ENCODE measurements around the gene MDC1. TPM values are rescaled to one million over a fixed set of nuclear protein-coding genes. Genes with fewer than 3 reads are reported as not detected.

MDC1 gene
- total RNA-seq, 1 experiment from 2014 or later: 95.9 TPM

DNA sequence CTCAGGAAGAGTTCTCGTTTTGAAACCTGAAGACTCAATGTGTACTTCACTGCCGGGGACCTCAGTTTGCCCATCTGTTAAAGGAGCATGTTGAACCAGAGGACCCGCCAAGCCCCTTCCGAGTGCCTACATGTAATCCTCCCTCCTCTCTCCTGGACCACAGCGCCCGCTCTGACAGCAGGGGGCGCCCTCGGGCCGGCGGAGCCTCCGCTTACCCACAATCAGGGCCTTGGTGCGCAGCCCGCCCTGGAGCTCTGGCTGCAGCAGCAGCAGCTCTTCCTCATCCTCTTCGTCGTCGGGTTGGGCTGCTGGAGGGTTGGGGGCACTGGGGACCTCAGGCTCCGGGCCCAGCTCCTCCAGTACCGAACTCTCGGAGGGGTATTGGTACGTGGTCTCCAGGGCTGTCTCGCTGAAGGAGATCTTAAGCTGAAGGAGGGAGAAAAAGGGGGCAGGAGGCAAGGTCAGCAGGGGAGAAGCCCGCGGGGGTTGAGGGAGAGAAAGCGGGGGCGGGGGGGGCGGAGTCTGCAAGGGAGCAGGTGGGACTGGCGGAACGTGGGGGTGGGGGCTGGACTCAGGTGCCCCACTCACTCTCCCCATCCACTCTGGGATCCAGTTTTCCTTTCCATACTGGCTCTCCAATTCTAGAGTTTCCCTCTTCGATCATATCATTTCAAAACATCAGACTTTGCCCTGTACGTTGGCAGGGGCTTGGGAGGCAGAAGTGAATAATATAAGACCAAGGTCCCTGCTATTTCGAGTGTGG lies 37.9 kb downstream of the MDC1 start (continued):
- TF ChIP-seq NR3C1 (CRISPR knock-in tag; conservative IDR thresholded peaks at IDR 0.05; ENCODE audit: low read depth): no peak
- no peak for TF ChIP-seq JAZF1 (CRISPR knock-in tag; IDR thresholded peaks at IDR 0.05)
- TF ChIP-seq, protein P1, sequence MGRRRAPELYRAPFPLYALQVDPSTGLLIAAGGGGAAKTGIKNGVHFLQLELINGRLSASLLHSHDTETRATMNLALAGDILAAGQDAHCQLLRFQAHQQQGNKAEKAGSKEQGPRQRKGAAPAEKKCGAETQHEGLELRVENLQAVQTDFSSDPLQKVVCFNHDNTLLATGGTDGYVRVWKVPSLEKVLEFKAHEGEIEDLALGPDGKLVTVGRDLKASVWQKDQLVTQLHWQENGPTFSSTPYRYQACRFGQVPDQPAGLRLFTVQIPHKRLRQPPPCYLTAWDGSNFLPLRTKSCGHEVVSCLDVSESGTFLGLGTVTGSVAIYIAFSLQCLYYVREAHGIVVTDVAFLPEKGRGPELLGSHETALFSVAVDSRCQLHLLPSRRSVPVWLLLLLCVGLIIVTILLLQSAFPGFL (CRISPR knock-in tag; IDR thresholded peaks at IDR 0.05; ENCODE audit: borderline replicate concordance): no peak
- no peak for TF ChIP-seq IRF1 (CRISPR knock-in tag; IDR thresholded peaks at IDR 0.05)

DNA sequence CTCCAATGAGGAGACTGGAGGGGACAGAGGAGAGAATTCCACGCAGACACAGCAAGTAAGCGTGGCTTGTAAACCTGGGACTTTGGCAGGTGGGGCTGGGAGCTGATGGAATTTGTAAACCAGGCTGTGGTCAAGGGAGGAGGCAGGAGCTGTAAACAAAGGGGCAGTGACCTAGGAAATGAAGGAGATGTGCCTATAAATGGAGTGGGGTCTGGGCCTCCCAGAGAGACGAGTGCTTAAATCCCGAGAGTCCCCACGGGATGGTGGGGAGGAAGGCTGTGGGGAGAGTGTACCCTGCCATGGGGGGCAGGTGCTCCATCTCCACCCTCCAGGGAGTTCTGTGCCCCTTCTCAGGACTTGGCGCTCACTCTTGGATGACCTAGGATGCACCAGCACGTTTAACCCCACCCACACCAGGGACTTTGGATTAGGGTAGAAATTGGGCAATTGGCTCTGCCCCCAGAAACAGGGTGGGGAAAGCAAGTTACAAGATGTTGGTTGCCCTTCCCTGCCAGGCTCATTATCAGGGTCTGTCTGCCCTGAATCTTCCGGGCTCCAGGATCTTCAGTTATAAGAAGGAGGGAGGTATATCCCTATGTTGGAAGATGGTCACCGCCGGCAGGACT lies 40.3 kb downstream of the MDC1 start:
- TF ChIP-seq NFYB (CRISPR knock-in tag; conservative IDR thresholded peaks at IDR 0.05; ENCODE audit: low read depth): no peak
- TF ChIP-seq TP53 (CRISPR knock-in tag; IDR thresholded peaks at IDR 0.05): no peak
- TF ChIP-seq FOXP4 (CRISPR knock-in tag; IDR thresholded peaks at IDR 0.05): no peak
- TF ChIP-seq ZNF416 (CRISPR knock-in tag; IDR thresholded peaks at IDR 0.05): no peak
- TF ChIP-seq, protein P2, sequence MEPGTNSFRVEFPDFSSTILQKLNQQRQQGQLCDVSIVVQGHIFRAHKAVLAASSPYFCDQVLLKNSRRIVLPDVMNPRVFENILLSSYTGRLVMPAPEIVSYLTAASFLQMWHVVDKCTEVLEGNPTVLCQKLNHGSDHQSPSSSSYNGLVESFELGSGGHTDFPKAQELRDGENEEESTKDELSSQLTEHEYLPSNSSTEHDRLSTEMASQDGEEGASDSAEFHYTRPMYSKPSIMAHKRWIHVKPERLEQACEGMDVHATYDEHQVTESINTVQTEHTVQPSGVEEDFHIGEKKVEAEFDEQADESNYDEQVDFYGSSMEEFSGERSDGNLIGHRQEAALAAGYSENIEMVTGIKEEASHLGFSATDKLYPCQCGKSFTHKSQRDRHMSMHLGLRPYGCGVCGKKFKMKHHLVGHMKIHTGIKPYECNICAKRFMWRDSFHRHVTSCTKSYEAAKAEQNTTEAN (CRISPR knock-in tag; IDR thresholded peaks at IDR 0.05): no peak
- TF ChIP-seq, protein P3, sequence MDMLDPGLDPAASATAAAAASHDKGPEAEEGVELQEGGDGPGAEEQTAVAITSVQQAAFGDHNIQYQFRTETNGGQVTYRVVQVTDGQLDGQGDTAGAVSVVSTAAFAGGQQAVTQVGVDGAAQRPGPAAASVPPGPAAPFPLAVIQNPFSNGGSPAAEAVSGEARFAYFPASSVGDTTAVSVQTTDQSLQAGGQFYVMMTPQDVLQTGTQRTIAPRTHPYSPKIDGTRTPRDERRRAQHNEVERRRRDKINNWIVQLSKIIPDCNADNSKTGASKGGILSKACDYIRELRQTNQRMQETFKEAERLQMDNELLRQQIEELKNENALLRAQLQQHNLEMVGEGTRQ (CRISPR knock-in tag; IDR thresholded peaks at IDR 0.05): no peak
- TF ChIP-seq RELA (CRISPR knock-in tag; IDR thresholded peaks at IDR 0.05; ENCODE audit: borderline replicate concordance): no peak
- TF ChIP-seq GTF2I (CRISPR knock-in tag; conservative IDR thresholded peaks at IDR 0.05): no peak
- TF ChIP-seq, protein P4, sequence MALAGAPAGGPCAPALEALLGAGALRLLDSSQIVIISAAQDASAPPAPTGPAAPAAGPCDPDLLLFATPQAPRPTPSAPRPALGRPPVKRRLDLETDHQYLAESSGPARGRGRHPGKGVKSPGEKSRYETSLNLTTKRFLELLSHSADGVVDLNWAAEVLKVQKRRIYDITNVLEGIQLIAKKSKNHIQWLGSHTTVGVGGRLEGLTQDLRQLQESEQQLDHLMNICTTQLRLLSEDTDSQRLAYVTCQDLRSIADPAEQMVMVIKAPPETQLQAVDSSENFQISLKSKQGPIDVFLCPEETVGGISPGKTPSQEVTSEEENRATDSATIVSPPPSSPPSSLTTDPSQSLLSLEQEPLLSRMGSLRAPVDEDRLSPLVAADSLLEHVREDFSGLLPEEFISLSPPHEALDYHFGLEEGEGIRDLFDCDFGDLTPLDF (CRISPR knock-in tag; IDR thresholded peaks at IDR 0.05): no peak
- no peak for TF ChIP-seq JUN (CRISPR knock-in tag; IDR thresholded peaks at IDR 0.05)
- TF ChIP-seq ZNF263 (CRISPR knock-in tag; IDR thresholded peaks at IDR 0.05; ENCODE audit: low read depth): no peak
- no peak for TF ChIP-seq ERG (CRISPR knock-in tag; IDR thresholded peaks at IDR 0.05)
- TF ChIP-seq EMX1 (CRISPR knock-in tag; IDR thresholded peaks at IDR 0.05): no peak
- TF ChIP-seq, protein P5, sequence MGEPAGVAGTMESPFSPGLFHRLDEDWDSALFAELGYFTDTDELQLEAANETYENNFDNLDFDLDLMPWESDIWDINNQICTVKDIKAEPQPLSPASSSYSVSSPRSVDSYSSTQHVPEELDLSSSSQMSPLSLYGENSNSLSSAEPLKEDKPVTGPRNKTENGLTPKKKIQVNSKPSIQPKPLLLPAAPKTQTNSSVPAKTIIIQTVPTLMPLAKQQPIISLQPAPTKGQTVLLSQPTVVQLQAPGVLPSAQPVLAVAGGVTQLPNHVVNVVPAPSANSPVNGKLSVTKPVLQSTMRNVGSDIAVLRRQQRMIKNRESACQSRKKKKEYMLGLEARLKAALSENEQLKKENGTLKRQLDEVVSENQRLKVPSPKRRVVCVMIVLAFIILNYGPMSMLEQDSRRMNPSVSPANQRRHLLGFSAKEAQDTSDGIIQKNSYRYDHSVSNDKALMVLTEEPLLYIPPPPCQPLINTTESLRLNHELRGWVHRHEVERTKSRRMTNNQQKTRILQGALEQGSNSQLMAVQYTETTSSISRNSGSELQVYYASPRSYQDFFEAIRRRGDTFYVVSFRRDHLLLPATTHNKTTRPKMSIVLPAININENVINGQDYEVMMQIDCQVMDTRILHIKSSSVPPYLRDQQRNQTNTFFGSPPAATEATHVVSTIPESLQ (CRISPR knock-in tag; IDR thresholded peaks at IDR 0.05): no peak
- H3K36me3 Mint-ChIP-seq: peaks cover 19% of the 10 kb centered on the region
- no peak overlapping the region for H3K4me3 Mint-ChIP-seq
- ChIA-PET CTCF (interaction anchor here (9.7 kb wide), 1 partner anchor 54 kb away, joined by 131 read pairs; no protein-coding TSS in a partner anchor), POLR2A (no interaction called here)
- no peak overlapping the region; the same call in 1 of the 2 replicates for H3K27ac Mint-ChIP-seq
- no peaks in the 10 kb centered on the region for H3K27me3 Mint-ChIP-seq (ENCODE audit: low read depth)
- ATAC-seq (no peak), DNase-seq (ENCODE audit: low spot score) (no peak)
- no peaks in the 10 kb centered on the region for H3K9me3 Mint-ChIP-seq
- H3K4me1 Mint-ChIP-seq: peaks cover 16% of the 10 kb centered on the region
